ENCODE results near the gene PROM2. TPM values are rescaled to one million over a fixed set of nuclear protein-coding genes. Genes with fewer than 3 reads are reported as not detected.

PROM2 gene
- total RNA-seq, 1 experiment from 2014 or later = 1.8 TPM

DNA sequence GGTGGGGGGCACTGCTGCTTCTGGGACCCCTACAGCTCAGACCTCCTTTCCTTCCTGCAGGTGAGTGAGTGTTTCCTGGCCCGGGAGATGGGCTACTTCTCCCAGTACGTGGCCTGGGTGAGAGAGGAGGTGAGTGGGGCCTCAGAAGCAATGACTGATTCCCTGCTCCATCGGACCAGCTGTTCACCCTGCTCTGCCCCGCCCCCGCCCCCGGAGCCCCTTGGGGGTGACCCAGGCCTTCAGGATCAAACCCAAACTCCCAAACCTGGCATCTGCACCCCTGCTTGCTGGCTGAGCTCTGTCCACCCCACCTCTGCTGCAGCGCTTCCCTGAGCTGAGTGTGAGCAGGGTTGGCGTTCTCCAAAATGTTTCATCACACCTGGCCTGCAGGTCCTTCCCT, 13.1 kb downstream of the PROM2 start:
- Histone ChIP-seq H3K27me3 (ENCODE audit: control insufficient read depth, insufficient read depth, low read length) (no peaks in the 10 kb centered on the region), H3K36me3 (replicated peaks; ENCODE audit: control insufficient read depth, insufficient read depth, low read length) (no peaks in the 10 kb centered on the region), H3K4me3 (ENCODE audit: insufficient read depth, low read depth, low read length) (no peak overlapping the region)
- DNase-seq = no peak

DNA sequence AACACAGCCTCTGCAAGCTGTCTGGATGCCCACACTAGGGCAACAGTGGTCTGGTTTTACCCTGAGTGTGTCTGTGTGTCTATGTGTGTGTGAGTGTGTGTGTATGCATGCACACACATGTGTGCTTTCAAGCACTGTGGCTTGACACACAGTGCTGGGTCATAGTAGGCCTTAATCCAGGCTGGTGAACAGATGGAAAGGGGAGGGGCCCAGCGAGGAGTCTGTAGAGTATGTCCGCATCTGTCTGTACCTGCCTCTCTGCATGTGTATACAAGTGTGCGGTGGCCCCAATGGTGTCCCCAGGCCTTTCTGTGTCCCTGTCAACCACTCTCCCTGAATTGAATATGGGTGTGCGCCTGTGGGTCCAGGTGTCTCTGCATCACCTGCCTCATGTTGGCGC, 13.6 kb downstream of the PROM2 start:
- Histone ChIP-seq H3K27me3 (ENCODE audit: control insufficient read depth, insufficient read depth, low read length) (no peaks in the 10 kb centered on the region), H3K36me3 (replicated peaks; ENCODE audit: control insufficient read depth, insufficient read depth, low read length) (no peaks in the 10 kb centered on the region), H3K4me3 (ENCODE audit: insufficient read depth, low read depth, low read length) (no peak overlapping the region)
- no peak for DNase-seq

DNA sequence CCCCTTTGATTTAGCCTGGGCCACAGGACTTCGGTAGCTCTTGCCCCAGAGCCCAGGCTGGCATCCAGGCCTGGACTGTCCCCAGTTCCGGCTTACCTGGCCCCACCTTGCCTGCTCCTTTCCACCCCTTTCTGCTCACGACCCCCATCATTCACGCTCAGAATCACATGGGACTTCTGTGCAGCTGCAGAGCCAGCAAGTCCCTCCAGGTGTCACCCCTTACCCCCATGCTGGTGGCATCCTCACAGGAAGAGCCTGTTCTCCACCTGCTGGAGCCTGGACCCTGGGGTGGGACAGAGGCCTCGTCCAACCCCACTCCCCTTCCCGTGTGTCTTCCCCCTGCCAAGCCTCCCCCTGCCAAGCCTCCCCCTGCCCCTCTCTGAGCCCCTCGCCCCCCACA, 15.0 kb downstream of the PROM2 start:
- DNase-seq = peak; percentile 82
- H3K27me3 ChIP-seq (ENCODE audit: control insufficient read depth, insufficient read depth, low read length) = no peaks in the 10 kb centered on the region
- no peaks in the 10 kb centered on the region for H3K36me3 ChIP-seq (replicated peaks; ENCODE audit: control insufficient read depth, insufficient read depth, low read length)

GRCh38 chr2:95291222-95291621, 17.0 kb downstream of the PROM2 start:
- H3K36me3 ChIP-seq (replicated peaks; ENCODE audit: control insufficient read depth, insufficient read depth, low read length) = no peaks in the 10 kb centered on the region
- no peak overlapping the region for H3K4me3 ChIP-seq (ENCODE audit: insufficient read depth, low read depth, low read length)
- H3K27me3 ChIP-seq (ENCODE audit: control insufficient read depth, insufficient read depth, low read length) = no peaks in the 10 kb centered on the region
- DNase-seq = no peak

More for the DNA sequence above, 15.0 kb downstream of the PROM2 start:
- no peak overlapping the region for H3K4me3 ChIP-seq (ENCODE audit: insufficient read depth, low read depth, low read length)

DNA sequence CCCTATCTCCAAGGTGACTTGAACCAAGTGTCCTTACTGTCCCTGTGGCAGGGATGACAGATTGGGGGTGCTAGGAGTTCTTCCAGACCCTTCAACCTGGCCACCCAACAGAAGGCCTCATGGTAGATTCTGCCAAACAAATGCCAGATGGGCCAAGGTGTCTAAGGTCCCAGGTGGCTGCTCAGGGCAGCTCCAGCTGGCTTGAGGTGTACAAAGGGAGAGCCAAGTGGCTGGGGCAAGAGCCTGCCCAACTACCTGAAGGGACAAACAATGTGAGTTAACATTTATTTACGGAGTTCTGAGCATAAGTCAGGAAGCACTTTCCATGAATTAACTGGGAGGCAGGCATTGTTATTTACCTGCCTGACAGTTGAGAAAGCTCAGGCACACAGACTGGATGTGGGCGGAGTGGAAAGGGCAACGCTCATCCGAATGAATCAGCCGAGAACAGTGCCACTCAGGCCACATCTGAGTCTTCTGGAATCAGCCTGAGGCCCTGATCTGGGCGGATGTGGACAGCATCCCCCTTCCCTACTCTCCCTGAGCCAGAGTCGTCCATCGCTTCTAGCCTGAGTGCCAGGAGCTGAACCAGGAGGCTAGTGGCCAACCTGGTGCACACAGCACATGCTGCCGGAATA, 18.5 kb downstream of the PROM2 start:
- no peak for DNase-seq
- Histone ChIP-seq H3K27me3 (ENCODE audit: control insufficient read depth, insufficient read depth, low read length) (no peaks in the 10 kb centered on the region; the same call in none of the 2 replicates), H3K4me3 (ENCODE audit: insufficient read depth, low read depth, low read length) (no peak overlapping the region), H3K36me3 (replicated peaks; ENCODE audit: control insufficient read depth, insufficient read depth, low read length) (no peaks in the 10 kb centered on the region)

- H3K36me3 ChIP-seq (replicated peaks; ENCODE audit: control insufficient read depth, insufficient read depth, low read length) = no peaks in the 10 kb centered on the region
- no peaks in the 10 kb centered on the region; the same call in none of the 2 replicates for H3K27me3 ChIP-seq (ENCODE audit: control insufficient read depth, insufficient read depth, low read length)
Observed at GRCh38 chr2:95294579-95295250, 20.5 kb downstream of the PROM2 start.

GRCh38 chr2:95295376-95295775, 21.1 kb downstream of the PROM2 start:
- no peak for DNase-seq
- no peaks in the 10 kb centered on the region for H3K36me3 ChIP-seq (replicated peaks; ENCODE audit: control insufficient read depth, insufficient read depth, low read length)
- no peak overlapping the region for H3K4me3 ChIP-seq (ENCODE audit: insufficient read depth, low read depth, low read length)
- H3K27me3 ChIP-seq (ENCODE audit: control insufficient read depth, insufficient read depth, low read length) = no peaks in the 10 kb centered on the region; the same call in none of the 2 replicates

More at GRCh38 chr2:95294579-95295250, 20.5 kb downstream of the PROM2 start:
- no peak overlapping the region for H3K4me3 ChIP-seq (ENCODE audit: insufficient read depth, low read depth, low read length)
- no peak for DNase-seq

- no peak for DNase-seq
- Histone ChIP-seq H3K4me3 (ENCODE audit: insufficient read depth, low read depth, low read length) (no peak overlapping the region), H3K27me3 (ENCODE audit: control insufficient read depth, insufficient read depth, low read length) (no peaks in the 10 kb centered on the region; the same call in none of the 2 replicates), H3K36me3 (replicated peaks; ENCODE audit: control insufficient read depth, insufficient read depth, low read length) (no peaks in the 10 kb centered on the region)
Observed at GRCh38 chr2:95296011-95296410, 21.8 kb downstream of the PROM2 start.

DNA sequence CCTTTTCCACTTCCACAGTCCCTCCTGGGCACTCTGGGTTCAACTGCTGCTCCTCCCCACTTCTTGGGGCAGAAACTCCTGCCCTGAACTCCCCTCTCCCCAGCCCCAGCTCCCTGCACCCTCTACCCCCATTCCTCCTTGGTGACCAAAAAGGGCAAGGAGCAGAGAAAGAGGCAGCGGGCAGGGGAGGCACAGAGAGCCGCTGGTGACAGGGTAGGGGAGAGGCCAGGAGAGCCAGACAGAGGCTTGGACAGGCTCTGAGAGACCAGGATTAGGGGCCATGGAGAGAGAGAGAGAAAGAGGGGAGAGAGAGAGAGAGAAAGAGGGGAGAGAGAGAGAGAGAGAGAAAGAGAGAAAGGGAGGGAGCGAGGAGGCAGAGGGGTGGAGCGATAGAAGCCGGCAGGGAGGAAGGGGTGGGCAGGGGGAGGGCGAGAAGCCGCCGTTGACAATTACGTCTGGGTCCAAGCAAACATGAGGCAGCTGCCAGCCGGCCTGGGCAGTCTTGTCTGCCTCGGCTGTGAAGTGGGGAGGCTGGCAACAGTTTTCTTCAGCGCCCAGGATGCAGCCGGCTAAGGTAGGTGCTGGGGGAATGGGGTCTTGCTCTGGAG, 22.7 kb downstream of the PROM2 start, which contains the start of gene KCNIP3:
Gene KCNIP3 (plus strand): TSS at position 468 of the 608 bp plus-strand sequence. CDS start 92 bp downstream, at position 560.
- no peaks in the 10 kb centered on the region; the same call in none of the 2 replicates for H3K27me3 ChIP-seq (ENCODE audit: control insufficient read depth, insufficient read depth, low read length)
- H3K36me3 ChIP-seq (replicated peaks; ENCODE audit: control insufficient read depth, insufficient read depth, low read length) = no peaks in the 10 kb centered on the region
- H3K4me3 ChIP-seq (ENCODE audit: insufficient read depth, low read depth, low read length) = no peak within 1 kb of the TSS; the same call in 1 of the 2 replicates
- peak; percentile 89 for DNase-seq

GRCh38 chr2:95297639-95298395, 23.6 kb downstream of the PROM2 start:
- no peak for DNase-seq
- H3K4me3 ChIP-seq (ENCODE audit: insufficient read depth, low read depth, low read length) = no peak overlapping the region
- no peaks in the 10 kb centered on the region for H3K36me3 ChIP-seq (replicated peaks; ENCODE audit: control insufficient read depth, insufficient read depth, low read length)
- H3K27me3 ChIP-seq (ENCODE audit: control insufficient read depth, insufficient read depth, low read length) = no peaks in the 10 kb centered on the region; the same call in none of the 2 replicates

GRCh38 chr2:95298486-95299111, 24.4 kb downstream of the PROM2 start:
- no peak overlapping the region for H3K4me3 ChIP-seq (ENCODE audit: insufficient read depth, low read depth, low read length)
- H3K36me3 ChIP-seq (replicated peaks; ENCODE audit: control insufficient read depth, insufficient read depth, low read length) = no peaks in the 10 kb centered on the region
- no peak for DNase-seq
- H3K27me3 ChIP-seq (ENCODE audit: control insufficient read depth, insufficient read depth, low read length) = no peaks in the 10 kb centered on the region; the same call in none of the 2 replicates

GRCh38 chr2:95299961-95300360, 25.7 kb downstream of the PROM2 start:
- H3K4me3 ChIP-seq (ENCODE audit: insufficient read depth, low read depth, low read length) = no peak overlapping the region
- H3K36me3 ChIP-seq (replicated peaks; ENCODE audit: control insufficient read depth, insufficient read depth, low read length) = no peaks in the 10 kb centered on the region
- DNase-seq = no peak
- H3K27me3 ChIP-seq (ENCODE audit: control insufficient read depth, insufficient read depth, low read length) = no peaks in the 10 kb centered on the region; the same call in none of the 2 replicates

GRCh38 chr2:95300450-95300849, 26.2 kb downstream of the PROM2 start:
- no peaks in the 10 kb centered on the region; the same call in none of the 2 replicates for H3K27me3 ChIP-seq (ENCODE audit: control insufficient read depth, insufficient read depth, low read length)
- H3K36me3 ChIP-seq (replicated peaks; ENCODE audit: control insufficient read depth, insufficient read depth, low read length) = no peaks in the 10 kb centered on the region
- H3K4me3 ChIP-seq (ENCODE audit: insufficient read depth, low read depth, low read length) = no peak overlapping the region
- peak; percentile 86 for DNase-seq

DNA sequence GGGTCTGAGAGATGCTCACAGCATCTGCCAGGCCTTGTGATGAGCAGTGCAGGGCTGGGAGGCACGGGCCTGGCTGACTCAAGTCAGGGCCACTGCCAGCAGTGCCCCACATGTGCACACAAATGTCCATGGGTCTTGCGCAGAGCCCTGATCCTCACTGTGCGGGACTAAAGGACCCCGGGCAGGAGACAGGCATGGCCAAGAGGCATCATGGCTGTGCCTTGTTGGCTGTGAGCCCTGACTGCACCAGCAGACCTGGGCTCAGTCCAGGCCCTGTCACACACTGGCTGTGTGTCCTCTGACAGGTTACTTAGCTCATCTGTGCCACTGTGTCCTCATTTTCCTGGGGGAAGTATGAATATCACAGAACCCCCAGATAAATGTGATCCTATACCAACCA, 26.9 kb downstream of the PROM2 start:
- Histone ChIP-seq H3K27me3 (ENCODE audit: control insufficient read depth, insufficient read depth, low read length) (no peaks in the 10 kb centered on the region; the same call in none of the 2 replicates), H3K36me3 (replicated peaks; ENCODE audit: control insufficient read depth, insufficient read depth, low read length) (no peaks in the 10 kb centered on the region), H3K4me3 (ENCODE audit: insufficient read depth, low read depth, low read length) (no peak overlapping the region)
- no peak for DNase-seq

Measured in H7 (cell line).